Upper lobe of left lung (tissue), 6 donors: ENCODE results near the gene ALPK1. TPM values are rescaled to one million over a fixed set of nuclear protein-coding genes. Genes with fewer than 3 reads are reported as not detected.
"Not testable (repeated sequence)": the region's sequence is repeated elsewhere in the genome, so short reads cannot be mapped to it uniquely, and the experiment has no call there.

ENCODE experiments used
- ATAC-seq, 2 donors: fragments of 200-7000 bp; cut with Tn5 transposase; one replicate each; pipeline ENCODE4 v1.9.1; 2022; ENCODE audit warnings: mild to moderate bottlenecking in 2 of 2, moderate library complexity in 2 of 2; ENCODE audit not compliant: low FRiP score in 2 of 2
- DNase-seq, 2 donors: peaks; one replicate each; pipeline ENCODE4 v3.0.0-alpha.2; 2019 to 2020
- H3K27ac ChIP-seq, 4 donors: fragments of 200-600 bp; sonication (generic); one replicate each; pipeline ENCODE4 v1.5.1; 2016 to 2019
- H3K27me3 ChIP-seq, 4 donors: fragments of 200-600 bp; sonication (generic); one replicate each; pipeline ENCODE4 v1.5.1; 2017 to 2019
- H3K36me3 ChIP-seq, 4 donors: fragments of 200-600 bp; sonication (generic); one replicate each; pipeline ENCODE4 v1.5.1; 2016 to 2019
- H3K4me1 ChIP-seq, 4 donors: fragments of 200-600 bp; sonication (generic); one replicate each; pipeline ENCODE4 v1.5.1; 2018 to 2019
- H3K4me3 ChIP-seq, 4 donors: fragments of 200-600 bp; sonication (generic); one replicate each; pipeline ENCODE4 v1.5.1; 2017 to 2019; ENCODE audit warnings: mild to moderate bottlenecking in 2 of 4, moderate library complexity in 1 of 4
- H3K9me3 ChIP-seq, 4 donors: fragments of 200-600 bp; sonication (generic); one replicate each; pipeline ENCODE4 v1.5.1; 2018 to 2019
- CTCF ChIP-seq, 6 experiments: fragments of 450-650 bp in 4 of 6; fragments of 200-600 bp in 2 of 6; sonication (generic) in 2 of 6; IDR thresholded peaks; one replicate each; pipeline ENCODE4 v1.5.1; 2016 to 2019; ENCODE audit warnings: antibody characterized with exemption in 6 of 6
- EP300 ChIP-seq, 4 donors: sonication (generic); formaldehyde crosslinking; IDR thresholded peaks; one replicate each; pipeline ENCODE4 v1.5.1; 2017; ENCODE audit warnings: antibody characterized with exemption in 4 of 4, control low read depth in 2 of 4
- POLR2A ChIP-seq, 4 donors: fragments of 450-650 bp; IDR thresholded peaks; one replicate each; pipeline ENCODE4 v1.5.1; 2016 to 2017; ENCODE audit warnings: antibody characterized with exemption in 4 of 4, mild to moderate bottlenecking in 2 of 4
- POLR2AphosphoS5 ChIP-seq, 2 donors: sonication (generic); formaldehyde crosslinking; IDR thresholded peaks; one replicate each; pipeline ENCODE4 v1.5.1; 2017; ENCODE audit warnings: antibody characterized with exemption in 2 of 2
- WGBS, 2 donors: methylation state at CpG; one replicate each; pipeline ENCODE4 v1.1.5; 2017 to 2018; 5-methylcytosine and 5-hydroxymethylcytosine counted together
- total RNA-seq, 6 donors: library from RNA; depleted of rRNA in 4 of 6; stranded (reverse); fragments of >200 nt in 4 of 6; gene quantifications; one replicate each; pipeline versions ENCODE4 v1.1.0 to v1.2.1, GENCODE V29; 2016 to 2021
- donor health status: DM: no; HTN: no; CAD: no; lungs with moderate emphysema.
- donor health status: DM: no; HTN: yes; CAD: no; lungs with severe emphysema.

Gene ALPK1
- total RNA-seq, 6 donors from 2014 or later = 22.7 to 68.0 (median 35.6) TPM

DNA sequence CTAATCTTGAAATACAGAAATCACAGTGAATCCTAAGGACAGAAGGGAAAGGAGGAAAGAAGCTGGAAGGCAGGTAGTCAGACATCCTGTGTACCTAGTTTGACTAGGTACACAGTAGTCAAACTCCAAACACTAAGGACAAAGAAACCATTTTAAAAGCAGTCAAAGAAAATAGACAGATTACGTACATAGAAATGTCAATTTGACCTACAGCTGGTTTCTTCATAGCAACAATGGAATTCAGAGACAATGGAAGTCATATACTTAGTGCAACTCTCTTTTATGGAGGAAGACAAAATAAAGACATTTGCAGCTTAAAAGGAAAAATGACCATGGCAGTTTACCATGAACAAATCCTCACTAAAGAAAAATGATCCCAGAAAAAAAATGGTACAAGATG lies 139.8 kb downstream of the ALPK1 start:
- no peaks in the 10 kb centered on the region for H3K27me3 ChIP-seq
- TF ChIP-seq EP300 (IDR thresholded peaks at IDR 0.05) (no peak), POLR2AphosphoS5 (IDR thresholded peaks at IDR 0.05) (no peak), CTCF (IDR thresholded peaks at IDR 0.05) (no peak)
- WGBS, 2 donors = 91 to 100% methylated on average over 1 of the region's 1 CpG
- H3K9me3 ChIP-seq = no peaks in the 10 kb centered on the region
- H3K27ac ChIP-seq = no peak overlapping the region
- H3K4me3 ChIP-seq = no peak overlapping the region
- DNase-seq (no peak), ATAC-seq (no peak)
- peaks cover 0 to 61% (median 22%) of the 10 kb centered on the region in 4 donors for H3K36me3 ChIP-seq
- no peaks in the 10 kb centered on the region for H3K4me1 ChIP-seq

DNA sequence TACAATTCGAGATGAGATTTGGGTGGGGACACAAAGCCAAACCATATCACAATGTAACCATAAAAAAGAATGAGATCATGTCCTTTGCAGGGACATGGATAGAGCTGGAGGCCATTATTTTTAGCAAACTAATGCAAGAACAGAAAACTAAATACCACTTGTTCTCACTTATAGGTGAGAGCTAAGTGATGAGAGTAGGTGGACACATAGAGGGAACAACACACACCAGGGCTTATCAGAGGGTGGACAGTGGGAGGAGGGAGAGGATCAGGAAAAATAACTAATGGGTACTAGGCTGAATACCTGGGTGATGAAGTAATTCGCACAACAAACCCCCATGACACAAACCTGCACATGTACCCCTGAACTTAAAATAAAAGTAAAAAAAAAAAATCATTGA lies 145.1 kb downstream of the ALPK1 start:
- H3K27me3 ChIP-seq, H3K9me3 ChIP-seq, H3K4me3 ChIP-seq, ATAC-seq, H3K27ac ChIP-seq, H3K4me1 ChIP-seq, DNase-seq: not testable (repeated sequence)
- 86 to 89% methylated on average over 2 of the region's 2 CpGs for WGBS, 2 donors
- peaks cover 0 to 39% (median 15%) of the 10 kb centered on the region in 4 donors for H3K36me3 ChIP-seq

GRCh38 chr4:112448306-112449132 lies 151.3 kb downstream of the ALPK1 start:
- H3K4me3 ChIP-seq = no peak overlapping the region
- DNase-seq (no peak), ATAC-seq (no peak)
- 71 to 81% methylated on average over 8 of the region's 8 CpGs for WGBS, 2 donors
- H3K27ac ChIP-seq = no peak overlapping the region
- no peak for TF ChIP-seq EP300 (IDR thresholded peaks at IDR 0.05)
- no peak for TF ChIP-seq POLR2AphosphoS5 (IDR thresholded peaks at IDR 0.05)
- no peak for TF ChIP-seq CTCF (IDR thresholded peaks at IDR 0.05)
- TF ChIP-seq POLR2A (IDR thresholded peaks at IDR 0.05) = no peak
- no peaks in the 10 kb centered on the region for H3K27me3 ChIP-seq
- H3K9me3 ChIP-seq = peaks cover 0 to 7% (median 5%) of the 10 kb centered on the region in 4 donors
- H3K4me1 ChIP-seq = no peaks in the 10 kb centered on the region
- H3K36me3 ChIP-seq = no peaks in the 10 kb centered on the region

GRCh38 chr4:112449708-112450107 lies 152.5 kb downstream of the ALPK1 start:
- TF ChIP-seq POLR2A (IDR thresholded peaks at IDR 0.05) (no peak), POLR2AphosphoS5 (IDR thresholded peaks at IDR 0.05) (no peak), EP300 (IDR thresholded peaks at IDR 0.05) (no peak), CTCF (IDR thresholded peaks at IDR 0.05) (no peak)
- H3K4me3 ChIP-seq = no peak overlapping the region
- H3K4me1 ChIP-seq = no peaks in the 10 kb centered on the region
- 81 to 82% methylated on average over 3 of the region's 3 CpGs for WGBS, 2 donors
- ATAC-seq = no peak
- no peaks in the 10 kb centered on the region for H3K27me3 ChIP-seq
- no peaks in the 10 kb centered on the region for H3K36me3 ChIP-seq
- peak in 1 of 2 donors; percentile 15 for DNase-seq
- H3K9me3 ChIP-seq = peaks cover 0 to 7% (median 5%) of the 10 kb centered on the region in 4 donors
- H3K27ac ChIP-seq = no peak overlapping the region

DNA sequence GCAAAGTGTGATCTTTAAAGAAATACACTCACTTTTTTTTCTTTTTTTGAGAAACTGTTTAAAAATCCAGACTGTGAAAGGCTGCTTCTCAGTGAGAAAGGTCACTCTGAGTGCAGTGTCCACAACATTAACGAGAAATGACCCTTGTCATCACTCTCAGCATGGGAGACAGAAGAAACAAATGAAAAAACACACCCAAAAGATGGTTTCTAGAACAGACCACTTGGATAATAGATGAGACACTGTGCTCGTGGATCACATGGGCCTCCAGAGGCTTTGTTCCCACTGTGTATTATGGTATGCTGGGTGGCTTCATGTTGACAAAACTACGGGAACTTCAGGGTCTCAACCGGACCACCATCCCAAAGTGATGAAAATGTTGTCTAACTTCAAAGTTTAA lies 153.9 kb downstream of the ALPK1 start:
- ATAC-seq (no peak), DNase-seq (no peak)
- no peaks in the 10 kb centered on the region for H3K4me1 ChIP-seq
- no peak overlapping the region for H3K4me3 ChIP-seq
- no peak for TF ChIP-seq POLR2AphosphoS5 (IDR thresholded peaks at IDR 0.05)
- H3K27ac ChIP-seq = no peak overlapping the region
- no peaks in the 10 kb centered on the region for H3K9me3 ChIP-seq
- no peaks in the 10 kb centered on the region for H3K27me3 ChIP-seq
- WGBS, 2 donors = 68 to 86% methylated on average over 4 of the region's 4 CpGs
- no peaks in the 10 kb centered on the region for H3K36me3 ChIP-seq

DNA sequence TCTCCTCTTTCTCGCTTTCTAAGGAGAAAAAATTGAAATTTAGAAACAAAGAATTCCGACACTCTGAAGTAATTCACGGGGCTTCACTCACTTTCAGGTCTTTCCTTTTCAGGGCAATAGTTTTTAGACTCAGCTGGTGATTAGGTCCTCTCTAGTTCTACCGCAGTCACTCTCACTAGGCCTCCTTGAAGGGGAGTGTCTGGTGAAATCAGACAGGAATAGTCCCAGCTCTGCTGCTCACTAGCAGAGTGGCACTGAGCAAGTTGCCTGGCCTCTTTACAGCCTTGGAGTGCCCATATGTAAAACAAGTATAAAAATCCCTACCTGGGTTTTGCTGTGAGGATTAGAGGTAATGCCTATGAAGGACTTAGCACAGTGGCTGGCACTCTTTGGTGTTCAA lies 154.7 kb downstream of the ALPK1 start:
- H3K9me3 ChIP-seq = peaks cover 0 to 1% (median 0%) of the 10 kb centered on the region in 4 donors
- no peak for TF ChIP-seq POLR2AphosphoS5 (IDR thresholded peaks at IDR 0.05)
- TF ChIP-seq EP300 (IDR thresholded peaks at IDR 0.05) = no peak
- TF ChIP-seq POLR2A (IDR thresholded peaks at IDR 0.05) = no peak
- TF ChIP-seq CTCF (IDR thresholded peaks at IDR 0.05) = no peak
- 65 to 75% methylated on average over 4 of the region's 4 CpGs for WGBS, 2 donors
- H3K27me3 ChIP-seq = no peaks in the 10 kb centered on the region
- H3K27ac ChIP-seq = no peak overlapping the region
- ATAC-seq = no peak
- H3K36me3 ChIP-seq = no peaks in the 10 kb centered on the region
- no peaks in the 10 kb centered on the region for H3K4me1 ChIP-seq
- DNase-seq = no peak
- H3K4me3 ChIP-seq = no peak overlapping the region
